SU-DHL-6 (cell line): ENCODE measurements around the gene MUC13.
"Not testable (repeated sequence)": the region's sequence is repeated elsewhere in the genome, so short reads cannot be mapped to it uniquely, and the experiment has no call there.

Source experiments
- H2AFZ ChIP-seq: fragments of 200-600 bp; sonication (generic); 2 replicates; pipeline ENCODE4 v1.6.1; 2014; ENCODE audit warnings: low read depth, mild to moderate bottlenecking, moderate library complexity, mixed read lengths, antibody characterized with exemption, low read length; ENCODE audit not compliant: severe bottlenecking
- H3F3A ChIP-seq: fragments of 200-600 bp; shearing (Covaris generic); 2 replicates; pipeline ENCODE4 v1.6.0; 2016; ENCODE audit warnings: antibody characterized with exemption, mild to moderate bottlenecking; ENCODE audit not compliant: insufficient read depth
- H3K27ac ChIP-seq: fragments of 200-600 bp; sonication (generic); 2 replicates; pipeline ENCODE4 v1.5.1; 2016; ENCODE audit warnings: low read depth, mild to moderate bottlenecking, low read length, moderate library complexity, mixed read lengths
- H3K27me3 ChIP-seq: fragments of 200-600 bp; sonication (generic), shearing (Covaris generic); 2 replicates; pipeline ENCODE4 v1.6.0; 2014; ENCODE audit warnings: mild to moderate bottlenecking, low read length
- H3K36me3 ChIP-seq: fragments of 200-600 bp; sonication (generic); 2 replicates; pipeline ENCODE4 v1.6.1; 2014; ENCODE audit warnings: mild to moderate bottlenecking, low read length, mixed read lengths
- H3K4me2 ChIP-seq: fragments of 300-600, 200-600 bp; shearing (Covaris generic), sonication (generic); 2 replicates; pipeline ENCODE4 v1.6.0; 2014; ENCODE audit warnings: low read length, low read depth, mild to moderate bottlenecking; ENCODE audit not compliant: poor library complexity, severe bottlenecking
- H3K4me3 ChIP-seq: fragments of 200-600 bp; sonication (generic); 2 replicates; pipeline ENCODE4 v1.5.1; 2014; ENCODE audit warnings: antibody characterized with exemption, low read length, mild to moderate bottlenecking, mixed read lengths; ENCODE audit not compliant: insufficient read depth, poor library complexity, severe bottlenecking
- H3K79me2 ChIP-seq: fragments of 200-600 bp; sonication (generic); 2 replicates; pipeline ENCODE4 v1.6.1; 2014; ENCODE audit warnings: mild to moderate bottlenecking, low read length, moderate library complexity; ENCODE audit not compliant: insufficient read depth
- H3K9ac ChIP-seq: fragments of 200-600 bp; sonication (generic); 2 replicates; pipeline ENCODE4 v1.7.0; 2014; ENCODE audit warnings: mild to moderate bottlenecking, low read length
- H3K9me2 ChIP-seq: fragments of 200-600 bp; sonication (generic); replicated peaks from 2 replicates; pipeline ENCODE4 v1.6.1; 2014; ENCODE audit warnings: low read length; ENCODE audit not compliant: insufficient read depth
- H3K9me3 ChIP-seq: fragments of 200-600 bp; sonication (generic); 2 replicates; pipeline ENCODE4 v1.6.1; 2014; ENCODE audit warnings: low read length, mixed read lengths; ENCODE audit not compliant: insufficient read depth
- H4K20me1 ChIP-seq: fragments of 200-600 bp; sonication (generic); 2 replicates; pipeline ENCODE4 v1.6.1; 2014; ENCODE audit warnings: low read depth, mild to moderate bottlenecking, antibody characterized with exemption, low read length, moderate library complexity, mixed read lengths
- CTCF ChIP-seq: fragments of 200-600 bp; sonication (generic); IDR thresholded peaks from one replicate; pipeline ENCODE4 v1.5.1; 2017; ENCODE audit warnings: antibody characterized with exemption, mild to moderate bottlenecking, low read length, moderate library complexity; ENCODE audit not compliant: insufficient read depth, poor library complexity, severe bottlenecking
- EZH2phosphoT487 ChIP-seq: fragments of 200-600 bp; sonication (generic), shearing (Covaris generic); conservative IDR thresholded peaks from 2 replicates; pipeline ENCODE4 v1.6.1; 2018; ENCODE audit warnings: mild to moderate bottlenecking, antibody characterized with exemption, low read length, moderate library complexity, mixed read lengths

The MUC13 gene

GRCh38 chr3:124960698-124961097 lies 26.1 kb upstream of the MUC13 start:
- Histone ChIP-seq H3K9ac (no peak overlapping the region), H3K4me2 (no peak overlapping the region), H3K36me3 (no peaks in the 10 kb centered on the region), H3F3A (no peaks in the 10 kb centered on the region), H3K27me3 (no peaks in the 10 kb centered on the region), H2AFZ (no peak overlapping the region), H3K9me3 (no peaks in the 10 kb centered on the region), H3K79me2 (no peaks in the 10 kb centered on the region), H3K27ac (no peak overlapping the region), H3K4me3 (no peak overlapping the region), H4K20me1 (no peaks in the 10 kb centered on the region), H3K9me2 (no peaks in the 10 kb centered on the region)
- TF ChIP-seq EZH2phosphoT487 (no peak), CTCF (no peak)

GRCh38 chr3:124960105-124960504 lies 25.6 kb upstream of the MUC13 start:
- Histone ChIP-seq H3K9me3 (no peaks in the 10 kb centered on the region), H3K4me2 (no peak overlapping the region), H3K27ac (no peak overlapping the region), H3F3A (no peaks in the 10 kb centered on the region), H3K27me3 (no peaks in the 10 kb centered on the region), H3K79me2 (no peaks in the 10 kb centered on the region), H3K4me3 (no peak overlapping the region), H4K20me1 (no peaks in the 10 kb centered on the region), H3K9ac (no peak overlapping the region), H2AFZ (no peak overlapping the region), H3K36me3 (no peaks in the 10 kb centered on the region), H3K9me2 (no peaks in the 10 kb centered on the region)
- no peak for TF ChIP-seq CTCF
- no peak for TF ChIP-seq EZH2phosphoT487

GRCh38 chr3:124957951-124958350 lies 23.4 kb upstream of the MUC13 start:
- H4K20me1 ChIP-seq, H2AFZ ChIP-seq, H3K9ac ChIP-seq, H3K4me3 ChIP-seq, H3K27me3 ChIP-seq, H3K9me2 ChIP-seq, H3K36me3 ChIP-seq, H3K4me2 ChIP-seq, H3K79me2 ChIP-seq, H3F3A ChIP-seq, H3K9me3 ChIP-seq, H3K27ac ChIP-seq: not testable (repeated sequence)

- Histone ChIP-seq H3K9me2 (no peaks in the 10 kb centered on the region), H2AFZ (no peak overlapping the region), H3K79me2 (no peaks in the 10 kb centered on the region)
These were observed 17.8 kb upstream of the MUC13 start for GRCh38 chr3:124952282-124952855.

More at GRCh38 chr3:124952282-124952855, 17.8 kb upstream of the MUC13 start:
- Histone ChIP-seq H4K20me1 (no peaks in the 10 kb centered on the region), H3K27ac (no peak overlapping the region), H3K27me3 (no peaks in the 10 kb centered on the region), H3K36me3 (no peaks in the 10 kb centered on the region), H3K9me3 (no peaks in the 10 kb centered on the region), H3F3A (no peaks in the 10 kb centered on the region), H3K9ac (no peak overlapping the region), H3K4me2 (no peak overlapping the region), H3K4me3 (no peak overlapping the region)
- TF ChIP-seq CTCF: no peak
- TF ChIP-seq EZH2phosphoT487: no peak
